H7 (cell line): ENCODE data around the gene MORF4L2. TPM values are rescaled to one million over a fixed set of nuclear protein-coding genes. Genes with fewer than 3 reads are reported as not detected.
A peak's percentile ranks its signal among the peaks of the same experiment; 100 is the strongest.
"Not testable (repeated sequence)": the region's sequence is repeated elsewhere in the genome, so short reads cannot be mapped to it uniquely, and the experiment has no call there.

Experiments used
- DNase-seq: peaks from one replicate; pipeline ENCODE4 v3.0.0; 2012
- H3K27me3 ChIP-seq: 2 replicates; pipeline ENCODE4 v1.6.0; 2011; ENCODE audit warnings: mild to moderate bottlenecking, low read length; ENCODE audit not compliant: control insufficient read depth, insufficient read depth
- H3K36me3 ChIP-seq: replicated peaks from 2 replicates; pipeline ENCODE4 v1.5.1; 2011; ENCODE audit warnings: low read length; ENCODE audit not compliant: control insufficient read depth, insufficient read depth
- H3K4me3 ChIP-seq: 2 replicates; pipeline ENCODE4 v1.5.1; 2011; ENCODE audit warnings: low read depth, mild to moderate bottlenecking, control low read depth, low read length, moderate library complexity; ENCODE audit not compliant: insufficient read depth
- total RNA-seq: library from RNA; depleted of rRNA; stranded (reverse); fragments of >200 nt; shearing (Covaris generic); gene quantifications from 2 replicates; pipeline ENCODE4 v1.2.3, GENCODE V29; 2014

MORF4L2 gene
- total RNA-seq, 1 experiment from 2014 or later, result 566 TPM

DNA sequence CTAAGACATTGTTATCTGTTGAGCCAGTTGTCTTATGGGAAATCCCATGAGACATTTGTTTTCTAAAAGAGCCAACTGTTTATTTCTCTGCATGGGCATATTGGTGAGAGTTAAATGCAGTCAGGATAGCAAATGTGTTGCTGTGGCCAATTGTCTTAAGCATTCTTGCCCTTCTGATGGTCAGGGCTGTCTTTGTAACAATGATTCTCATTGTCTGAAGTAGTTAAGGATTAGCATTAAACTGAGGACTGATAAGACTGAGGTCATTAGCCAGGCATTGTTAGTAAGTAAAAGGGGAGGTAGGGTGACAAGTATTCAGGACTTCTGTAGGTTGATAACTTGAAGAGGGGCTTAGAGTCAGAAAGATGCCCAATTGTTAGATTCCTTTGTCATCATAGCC is 11.2 kb upstream of the MORF4L2 start:
- Histone ChIP-seq H3K4me3 (no peak overlapping the region), H3K27me3 (no peaks in the 10 kb centered on the region), H3K36me3 (no peaks in the 10 kb centered on the region)
- DNase-seq, result no peak

DNA sequence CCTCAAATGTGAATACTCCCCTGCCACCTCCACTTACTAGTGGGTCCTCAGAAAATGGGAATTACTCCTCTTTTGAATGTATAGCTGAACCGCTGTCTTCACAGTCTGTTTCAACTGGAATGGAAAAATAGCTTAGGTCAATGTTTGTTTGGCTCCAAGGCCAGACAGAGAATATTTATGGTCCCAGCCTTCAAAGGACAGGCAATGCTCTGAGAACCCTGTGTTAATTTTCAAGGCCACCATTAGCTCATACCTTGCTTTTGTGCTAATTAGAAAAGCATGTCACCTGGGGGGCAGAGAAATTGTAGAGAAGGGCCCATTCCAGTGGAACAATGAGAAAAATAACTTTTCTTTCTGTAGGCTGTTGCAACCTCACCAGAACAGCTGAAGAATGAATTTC is 4.6 kb upstream of the MORF4L2 start:
- H3K27me3 ChIP-seq, result no peaks in the 10 kb centered on the region
- H3K36me3 ChIP-seq, result 0 out of 2 replicates have a peak, but pooled peaks cover 1% of the 10 kb centered on the region
- DNase-seq, result no peak
- H3K4me3 ChIP-seq, result no peak overlapping the region

DNA sequence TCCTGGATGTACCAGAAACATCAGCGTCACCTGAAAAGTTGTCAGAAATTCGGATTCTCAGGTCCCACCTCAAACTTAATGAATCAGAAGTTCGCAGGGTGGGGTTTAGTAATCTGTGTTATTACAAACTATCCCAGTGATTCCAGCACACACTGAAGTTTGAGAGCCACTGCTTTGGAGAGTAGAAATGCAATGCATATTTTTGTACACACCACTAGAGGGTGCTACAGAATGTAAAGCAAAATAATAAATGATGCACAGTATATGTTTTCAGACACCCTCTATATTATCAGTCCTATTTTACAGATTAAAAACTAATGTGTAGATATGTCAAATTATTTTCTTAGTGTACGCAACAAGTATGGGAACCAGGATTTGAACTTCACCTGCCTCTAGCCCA is 2.4 kb upstream of the MORF4L2 start:
- no peak for DNase-seq
- H3K27me3 ChIP-seq, result no peaks in the 10 kb centered on the region
- H3K36me3 ChIP-seq, result peaks cover 11% of the 10 kb centered on the region
- no peak overlapping the region for H3K4me3 ChIP-seq

DNA sequence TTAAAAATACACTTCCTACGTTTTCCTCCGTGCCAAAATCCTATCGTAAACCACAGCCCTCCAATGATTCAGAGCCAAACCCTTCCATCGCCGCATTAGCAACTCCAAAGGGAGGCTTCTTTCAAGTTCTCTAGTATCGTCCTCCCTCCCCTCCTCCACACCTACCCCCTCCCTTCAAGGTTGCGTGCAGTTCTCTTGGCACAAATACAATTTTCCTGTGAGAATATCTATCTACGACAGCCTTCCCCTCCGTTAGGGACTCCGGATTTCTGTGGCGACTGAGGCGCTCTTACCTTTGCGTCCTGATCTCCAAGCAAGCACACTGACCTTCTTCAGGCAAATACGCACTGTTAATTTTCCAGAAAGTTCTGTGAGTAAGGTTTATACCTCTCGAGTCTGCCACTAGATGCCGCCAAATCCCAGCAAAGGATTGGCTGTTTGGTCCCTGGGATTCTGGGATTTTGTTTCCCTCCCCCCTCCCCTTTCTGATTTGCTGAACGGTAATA is 1.2 kb upstream of the MORF4L2 start:
- Histone ChIP-seq H3K36me3 (peaks cover 16% of the 10 kb centered on the region), H3K4me3 (peak overlapping the region; percentile 80), H3K27me3 (no peaks in the 10 kb centered on the region)
- DNase-seq, result peak; percentile 70

DNA sequence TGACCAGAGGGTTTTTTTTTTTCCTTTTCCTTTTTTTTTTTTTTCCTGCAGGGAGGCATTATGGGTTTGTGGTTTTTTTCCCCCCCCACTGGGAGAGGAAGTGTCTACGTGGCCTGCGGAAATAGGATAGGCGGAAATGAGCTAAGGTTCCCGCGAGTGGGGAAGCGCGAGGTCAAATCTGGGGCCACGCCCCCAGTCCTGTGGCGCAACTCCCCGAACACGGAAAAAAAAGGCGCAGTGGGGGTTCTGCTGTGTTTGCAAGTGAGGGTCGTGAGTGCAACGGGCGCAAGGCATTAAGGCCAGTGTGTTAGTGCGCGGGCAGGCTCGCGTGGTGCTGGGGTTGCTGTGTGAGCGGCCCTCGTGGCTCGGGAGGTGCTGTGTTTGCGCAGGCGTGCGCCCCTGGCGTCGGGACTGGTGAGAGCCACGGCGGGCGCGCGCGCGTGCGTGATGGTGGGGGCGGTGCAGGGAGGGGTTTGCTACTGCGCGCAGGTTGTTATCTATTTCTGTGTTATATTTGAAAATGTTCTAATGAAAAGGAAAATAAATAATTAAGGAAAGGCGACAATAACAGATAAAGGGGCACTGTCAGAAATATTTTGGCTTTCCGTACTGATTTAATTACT is 685 bp upstream of the MORF4L2 start:
- Histone ChIP-seq H3K36me3 (peaks cover 17% of the 10 kb centered on the region), H3K4me3 (peak overlapping the region; percentile 80), H3K27me3 (no peaks in the 10 kb centered on the region)
- DNase-seq, result peak; percentile 63

DNA sequence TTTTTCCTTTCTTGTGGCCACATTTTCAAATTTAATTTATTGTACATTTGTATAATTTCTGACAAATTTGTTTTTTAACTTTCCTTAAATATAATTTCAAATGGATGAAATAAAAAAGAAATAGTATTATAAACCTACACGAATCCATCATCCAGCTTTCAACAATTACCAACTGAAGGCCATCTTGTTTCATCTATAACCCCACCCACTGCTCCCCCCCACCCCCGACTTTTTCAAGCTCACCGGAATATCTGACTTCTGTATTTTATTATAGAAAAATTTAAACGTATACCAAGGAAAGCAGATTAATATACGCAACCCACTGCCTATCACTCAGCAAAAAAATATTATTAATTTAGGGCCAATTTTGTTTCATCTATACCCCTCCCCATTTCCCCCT is 1.1 kb downstream of the MORF4L2 start:
- H3K4me3 ChIP-seq, result peak overlapping the region; percentile 65
- DNase-seq, result no peak
- H3K36me3 ChIP-seq, result peaks cover 20% of the 10 kb centered on the region
- H3K27me3 ChIP-seq, result no peaks in the 10 kb centered on the region

DNA sequence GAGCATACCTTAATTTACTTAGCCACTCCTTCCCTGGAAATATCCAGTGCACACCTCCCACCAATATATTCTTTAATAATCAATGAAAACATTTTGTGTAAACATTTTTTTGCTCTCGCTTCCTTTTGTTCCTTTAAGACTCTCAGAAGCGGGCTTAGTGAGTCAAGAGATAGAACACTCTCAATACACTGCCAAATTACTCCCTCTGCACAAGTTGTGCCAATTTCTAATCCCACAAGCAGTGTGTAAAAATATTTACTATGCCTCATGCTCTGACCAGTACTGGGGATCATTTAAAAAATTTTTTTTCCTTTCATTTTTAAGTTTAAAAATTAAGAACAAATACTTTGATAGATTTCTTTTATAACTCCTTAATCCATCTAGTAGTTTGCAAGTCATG is 5.1 kb downstream of the MORF4L2 start:
- no peak for DNase-seq
- H3K4me3 ChIP-seq, result no peak overlapping the region
- H3K36me3 ChIP-seq, result peaks cover 41% of the 10 kb centered on the region
- no peaks in the 10 kb centered on the region for H3K27me3 ChIP-seq

DNA sequence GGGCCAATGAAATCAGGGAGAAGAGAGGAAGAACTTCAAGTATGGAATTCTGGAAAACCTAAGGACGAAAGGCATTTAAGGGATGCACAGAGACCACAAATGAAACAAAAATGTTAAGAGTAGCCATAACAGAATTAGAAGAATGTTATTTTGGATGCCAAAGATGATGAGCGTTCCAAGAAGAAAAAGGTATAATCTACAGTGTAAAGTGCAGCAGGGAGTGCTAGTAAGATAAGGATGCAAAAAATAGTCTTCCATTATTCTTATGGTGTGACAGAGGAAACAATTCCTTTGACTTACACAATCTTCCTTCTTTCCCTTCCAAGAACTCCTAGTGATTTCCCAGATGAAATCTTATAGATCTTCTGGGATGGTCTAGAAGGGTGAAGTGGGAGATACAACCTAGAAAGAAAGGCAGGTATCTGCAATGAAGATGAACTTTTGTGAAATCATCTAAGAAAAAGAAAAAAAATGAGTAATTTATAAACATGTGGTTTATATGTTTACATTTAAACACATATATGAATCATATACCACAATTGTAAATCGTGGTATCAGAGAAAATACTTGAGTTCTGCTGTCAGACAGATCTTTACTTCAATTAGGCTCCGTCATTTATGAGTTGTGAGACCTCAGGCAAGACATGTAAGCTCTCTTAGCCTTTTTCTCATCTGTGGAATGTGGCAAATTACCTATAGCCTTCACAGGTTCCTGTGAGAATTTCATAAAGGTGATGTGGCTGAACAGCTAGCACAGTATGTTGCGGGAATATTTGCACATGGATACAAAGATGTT is 8.1 kb downstream of the MORF4L2 start:
- peaks cover 32% of the 10 kb centered on the region for H3K36me3 ChIP-seq
- DNase-seq, result no peak
- H3K27me3 ChIP-seq, result no peaks in the 10 kb centered on the region
- no peak overlapping the region for H3K4me3 ChIP-seq

DNA sequence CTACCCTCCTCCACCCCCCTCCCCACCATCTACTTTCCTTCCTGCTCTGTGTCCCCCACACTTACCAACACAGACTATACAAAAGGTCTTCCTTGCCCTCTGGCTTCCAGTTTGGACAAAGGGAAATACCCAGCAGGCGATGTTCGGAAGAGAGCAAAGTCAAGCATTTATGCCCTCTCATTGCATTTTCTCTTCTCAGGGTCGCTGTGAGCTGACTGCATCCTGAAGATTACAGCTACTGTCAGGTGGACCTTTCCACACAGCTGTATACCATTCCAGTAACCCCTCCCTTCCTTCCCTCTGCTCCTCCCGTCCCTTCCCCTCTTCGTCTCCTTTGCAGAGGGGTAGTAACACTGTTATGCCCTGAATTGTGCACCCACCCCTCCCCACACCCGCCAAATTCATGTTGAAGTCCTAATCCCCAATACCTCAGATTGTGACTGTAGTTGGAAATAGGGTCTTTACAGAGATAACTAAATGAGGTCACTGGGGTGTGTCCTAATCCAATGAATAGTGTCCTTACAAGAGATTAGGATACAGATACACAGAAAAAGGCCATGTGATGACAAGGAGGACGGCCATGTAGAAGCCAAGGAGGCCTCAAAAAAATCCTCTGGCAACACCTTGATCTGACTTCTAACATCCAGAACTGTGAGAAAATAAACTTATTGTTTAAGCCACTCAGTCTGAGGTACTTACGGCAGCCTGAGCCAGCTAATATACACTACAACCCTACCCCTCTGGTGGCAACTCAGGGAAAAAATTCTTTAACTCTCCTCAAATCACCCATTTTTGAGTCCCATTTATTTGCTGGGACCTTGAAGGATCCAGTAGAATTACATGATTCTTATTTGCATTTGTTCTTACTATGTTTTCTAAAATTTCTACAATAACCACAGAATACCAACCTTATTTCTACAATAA is 11.7 kb downstream of the MORF4L2 start:
- Histone ChIP-seq H3K4me3 (no peak overlapping the region), H3K27me3 (no peaks in the 10 kb centered on the region)
- DNase-seq, result no peak

DNA sequence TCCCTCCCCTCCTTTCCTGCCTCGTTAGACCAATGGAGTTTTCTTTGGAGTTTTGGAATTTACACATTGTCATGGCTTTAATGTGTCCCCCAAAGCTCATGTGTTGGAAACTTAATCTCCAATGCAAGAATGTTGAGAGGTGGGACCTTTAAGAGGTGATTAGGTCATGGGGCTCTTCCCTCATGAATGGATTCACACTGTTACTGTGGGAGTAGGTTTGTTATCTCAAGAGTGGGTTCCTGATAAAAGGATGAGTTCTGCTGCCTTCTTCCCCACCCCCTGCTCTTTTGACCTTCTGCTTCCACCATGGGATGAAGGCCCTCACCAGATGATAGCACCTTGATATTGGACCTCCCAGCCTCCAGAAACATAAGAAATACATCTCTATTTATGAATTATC is 16.8 kb downstream of the MORF4L2 start:
- no peaks in the 10 kb centered on the region for H3K36me3 ChIP-seq
- no peak for DNase-seq
- no peaks in the 10 kb centered on the region for H3K27me3 ChIP-seq
- no peak overlapping the region for H3K4me3 ChIP-seq

More for the DNA sequence above, 11.7 kb downstream of the MORF4L2 start:
- peaks cover 24% of the 10 kb centered on the region for H3K36me3 ChIP-seq

DNA sequence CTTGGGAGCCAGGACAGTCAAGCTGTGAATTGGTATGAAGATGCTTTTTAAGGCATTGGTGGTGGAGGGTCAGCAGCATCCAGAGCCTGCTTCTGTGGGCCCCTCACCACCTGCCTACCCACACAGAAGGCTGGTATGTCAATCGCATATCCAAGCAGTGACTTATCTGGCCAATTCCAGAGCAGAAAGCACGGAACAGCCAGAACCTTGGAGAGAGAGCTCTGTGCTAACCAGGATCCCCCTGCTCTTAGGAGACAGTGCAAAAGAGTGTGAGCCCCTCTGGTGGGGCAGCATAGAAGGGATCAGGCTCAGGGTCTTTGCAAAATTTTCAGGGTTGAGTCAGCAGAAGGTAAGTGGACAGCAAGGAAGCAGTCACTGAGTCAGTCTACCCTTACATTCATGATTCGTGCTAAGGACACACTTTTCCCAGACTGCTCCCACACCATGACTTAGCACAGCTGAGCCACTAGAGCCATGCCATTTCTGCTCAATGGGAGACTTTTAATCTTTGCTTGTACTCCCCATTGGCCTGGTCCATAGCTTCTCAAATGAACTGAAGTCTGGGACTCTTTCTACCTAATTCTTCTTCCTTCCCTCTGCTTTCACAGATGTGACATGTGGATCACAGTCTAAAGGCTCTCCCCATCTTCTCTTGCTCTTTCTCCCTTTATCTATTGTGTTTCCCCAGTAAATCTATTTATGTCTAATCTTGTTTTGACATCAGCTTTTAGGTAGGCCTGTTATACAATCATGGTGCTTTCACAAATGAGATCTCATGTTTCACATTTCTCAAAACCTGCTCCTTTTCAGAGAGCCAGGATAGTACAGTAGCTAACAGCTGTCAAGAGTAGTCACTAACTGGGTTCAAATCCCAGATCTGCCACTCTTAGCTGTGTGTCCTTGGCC is 20.0 kb downstream of the MORF4L2 start:
- no peak for DNase-seq
- Histone ChIP-seq H3K4me3 (no peak overlapping the region), H3K36me3 (no peaks in the 10 kb centered on the region), H3K27me3 (no peaks in the 10 kb centered on the region; the same call in 1 of the 2 replicates)

DNA sequence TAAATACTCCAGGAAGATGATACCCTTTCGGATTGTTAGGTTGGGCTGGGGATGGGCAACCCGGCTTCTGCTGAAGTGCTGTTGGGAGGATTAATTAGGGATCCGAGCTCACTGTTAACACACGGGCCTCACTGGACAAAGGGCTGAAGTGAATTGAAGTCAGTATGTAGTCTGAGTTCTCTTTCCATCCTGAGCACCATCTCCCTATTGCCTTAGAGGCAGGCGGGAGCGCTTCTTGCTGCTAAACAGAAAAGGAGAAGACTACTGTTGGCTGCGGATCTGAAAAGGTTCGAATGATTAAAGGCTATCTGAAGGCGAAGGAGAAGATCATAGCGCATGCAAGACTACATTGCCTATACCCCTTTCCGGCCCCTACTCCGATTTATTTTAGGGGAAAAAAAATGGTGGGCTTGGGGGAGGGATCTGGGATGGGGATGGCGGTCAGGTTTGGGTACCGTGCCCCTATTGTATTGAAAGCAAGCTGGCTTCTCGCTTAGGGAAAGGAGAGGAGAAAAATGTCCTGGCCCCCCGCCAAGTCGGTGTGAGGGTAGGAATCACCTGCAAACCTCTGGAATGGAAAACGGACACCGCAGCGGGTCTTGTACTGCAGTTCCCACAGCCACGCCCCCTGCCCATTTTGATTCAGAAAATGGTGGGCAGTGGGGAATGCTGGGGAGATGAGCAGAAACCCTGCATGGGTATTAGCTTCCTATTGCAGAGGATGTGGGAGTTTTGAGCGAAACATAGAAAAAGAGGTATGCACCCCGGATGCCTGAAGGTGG is 22.3 kb downstream of the MORF4L2 start:
- Histone ChIP-seq H3K36me3 (no peaks in the 10 kb centered on the region), H3K4me3 (peak overlapping the region; percentile 40), H3K27me3 (no peaks in the 10 kb centered on the region; the same call in 1 of the 2 replicates)
- DNase-seq, result peak; percentile 21

DNA sequence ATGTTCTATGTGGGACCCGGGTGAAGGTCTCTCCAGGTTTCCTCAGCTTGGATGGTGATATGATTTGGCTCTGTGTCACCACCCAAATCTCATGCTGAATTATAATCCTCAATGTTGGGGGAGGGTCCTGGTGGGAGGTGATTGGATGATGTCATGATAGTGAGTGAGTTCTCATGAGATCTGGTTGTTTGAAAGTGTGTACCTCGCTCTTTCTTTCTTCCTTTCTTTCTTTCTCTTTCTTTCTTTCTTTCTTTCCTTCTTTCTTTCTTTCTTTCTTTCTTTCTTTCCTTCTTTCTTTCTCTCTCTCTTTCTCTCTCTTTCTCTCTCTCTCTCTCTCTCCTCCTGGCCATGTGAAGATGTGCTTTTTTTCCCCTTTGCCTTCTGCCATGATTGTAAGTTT is 27.0 kb downstream of the MORF4L2 start:
- H3K4me3 ChIP-seq, DNase-seq, H3K27me3 ChIP-seq, H3K36me3 ChIP-seq: not testable (repeated sequence)
